ENCODE data around the gene ERRFI1.

The ERRFI1 gene

DNA sequence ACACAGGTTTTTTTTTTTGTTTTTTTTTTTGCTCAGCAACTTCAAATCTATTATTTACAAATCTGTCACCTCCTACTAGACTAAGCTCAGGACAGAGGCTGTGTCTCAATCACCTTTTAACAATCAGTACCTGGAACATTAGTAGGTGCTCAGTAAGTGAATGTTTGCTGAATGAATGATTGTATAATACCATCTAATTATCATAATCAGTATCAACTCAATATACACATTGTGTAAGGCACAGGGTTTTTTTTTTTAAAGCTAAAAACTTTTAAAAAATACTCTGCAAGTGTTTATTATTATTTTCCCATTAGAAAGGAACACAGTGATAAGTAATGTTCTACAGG is 9.2 kb downstream of the ERRFI1 start:
- Mint-ChIP-seq H3K27ac (no peak overlapping the region), H3K36me3 (ENCODE audit: low read depth) (no peaks in the 10 kb centered on the region), H3K9me3 (no peaks in the 10 kb centered on the region), H3K27me3 (peaks cover 37% of the 10 kb centered on the region), H3K4me3 (no peak overlapping the region), H3K4me1 (ENCODE audit: low read depth) (no peaks in the 10 kb centered on the region)

DNA sequence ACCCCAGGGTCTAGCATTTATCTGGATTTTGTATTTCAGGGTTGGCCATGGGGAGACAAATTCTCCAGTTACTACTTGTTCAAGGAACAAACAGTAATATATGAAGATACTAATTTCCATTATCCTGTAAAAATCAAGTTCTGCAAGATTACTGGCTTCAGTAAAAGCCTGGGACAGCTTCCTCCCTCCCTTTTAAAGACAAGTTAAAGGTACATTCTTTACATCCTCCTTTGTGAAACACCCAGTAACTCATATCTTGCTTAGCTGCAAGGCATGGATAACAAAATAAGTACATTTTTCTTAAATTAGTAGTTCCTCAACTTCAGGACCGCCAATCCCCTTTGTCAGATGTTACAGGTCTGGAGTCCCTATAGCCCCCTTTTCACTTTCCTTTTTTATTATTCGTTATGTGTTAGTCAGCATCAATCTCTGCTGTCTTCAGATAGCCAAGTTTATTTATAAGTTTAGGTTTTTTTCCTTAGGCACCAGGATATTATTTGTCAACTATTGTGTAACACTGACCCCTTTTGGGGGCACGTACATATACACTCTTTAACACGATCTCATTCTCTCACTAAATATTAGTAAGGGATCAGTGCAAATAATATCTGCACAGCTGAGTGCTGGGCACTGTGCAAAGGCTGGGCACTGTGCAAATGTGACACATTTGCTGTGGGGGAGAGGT is 9.8 kb downstream of the ERRFI1 start:
- no peaks in the 10 kb centered on the region for H3K36me3 Mint-ChIP-seq (ENCODE audit: low read depth)
- peaks cover 37% of the 10 kb centered on the region for H3K27me3 Mint-ChIP-seq
- H3K27ac Mint-ChIP-seq: no peak overlapping the region
- H3K9me3 Mint-ChIP-seq: no peaks in the 10 kb centered on the region
- H3K4me1 Mint-ChIP-seq (ENCODE audit: low read depth): no peaks in the 10 kb centered on the region
- H3K4me3 Mint-ChIP-seq: no peak overlapping the region

DNA sequence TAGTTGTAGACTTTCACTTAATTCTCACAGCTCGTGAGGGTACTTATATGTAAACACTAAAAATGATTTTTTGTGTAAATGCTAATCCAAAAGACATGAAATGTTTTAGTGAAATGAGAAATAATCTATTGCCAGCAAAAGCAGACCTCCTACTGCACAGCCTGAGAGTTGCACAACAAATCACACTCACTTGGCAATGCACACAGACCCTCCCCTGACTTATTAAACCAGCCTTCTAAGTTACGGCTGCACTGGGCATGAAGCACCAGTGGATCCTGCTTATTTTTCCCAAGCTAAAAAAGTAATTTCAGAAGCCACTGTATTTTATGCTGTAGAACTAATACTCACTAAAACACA is 10.3 kb downstream of the ERRFI1 start:
- Mint-ChIP-seq H3K27ac (no peak overlapping the region), H3K4me3 (no peak overlapping the region), H3K4me1 (ENCODE audit: low read depth) (no peaks in the 10 kb centered on the region), H3K9me3 (no peaks in the 10 kb centered on the region), H3K36me3 (ENCODE audit: low read depth) (no peaks in the 10 kb centered on the region), H3K27me3 (peaks cover 34% of the 10 kb centered on the region)

DNA sequence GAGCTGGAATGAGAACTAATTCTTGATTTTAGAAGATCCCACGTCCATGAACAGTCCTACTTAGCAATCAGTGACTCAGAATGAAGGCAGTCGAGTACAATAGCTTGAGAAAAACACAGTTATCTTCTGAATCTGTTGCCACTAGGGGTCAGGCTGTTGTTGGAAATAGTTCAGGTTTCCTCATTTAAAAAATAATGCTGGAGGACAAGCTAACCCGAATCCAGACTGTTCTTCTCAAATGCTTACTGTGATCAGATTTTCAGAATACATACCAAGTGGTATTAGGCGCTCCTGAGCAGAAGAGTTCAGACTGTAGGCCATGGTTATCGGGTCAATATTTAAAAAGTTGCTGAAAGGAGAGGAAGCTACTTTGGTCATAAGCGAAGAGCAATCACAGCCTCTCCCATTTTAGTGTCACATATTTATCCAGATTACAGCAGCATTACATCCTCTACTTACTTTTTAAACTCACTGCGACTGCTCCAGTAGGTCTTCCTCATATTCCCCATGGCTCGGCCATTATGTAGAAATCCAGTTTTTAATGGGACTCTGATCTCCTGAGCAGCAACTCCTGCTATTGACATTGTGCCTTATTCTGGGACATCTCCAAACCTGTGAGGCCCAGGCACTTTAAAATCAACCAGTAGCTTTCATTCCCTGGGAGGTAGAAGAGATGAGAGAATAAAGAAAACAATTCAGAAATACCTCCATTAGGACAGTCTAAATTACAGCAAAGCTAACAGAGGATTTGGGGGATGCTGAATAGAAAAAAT is 10.9 kb downstream of the ERRFI1 start:
- H3K4me1 Mint-ChIP-seq (ENCODE audit: low read depth): no peaks in the 10 kb centered on the region
- peaks cover 33% of the 10 kb centered on the region for H3K27me3 Mint-ChIP-seq
- H3K27ac Mint-ChIP-seq: no peak overlapping the region
- no peaks in the 10 kb centered on the region for H3K9me3 Mint-ChIP-seq
- H3K4me3 Mint-ChIP-seq: no peak overlapping the region
- H3K36me3 Mint-ChIP-seq (ENCODE audit: low read depth): no peaks in the 10 kb centered on the region

DNA sequence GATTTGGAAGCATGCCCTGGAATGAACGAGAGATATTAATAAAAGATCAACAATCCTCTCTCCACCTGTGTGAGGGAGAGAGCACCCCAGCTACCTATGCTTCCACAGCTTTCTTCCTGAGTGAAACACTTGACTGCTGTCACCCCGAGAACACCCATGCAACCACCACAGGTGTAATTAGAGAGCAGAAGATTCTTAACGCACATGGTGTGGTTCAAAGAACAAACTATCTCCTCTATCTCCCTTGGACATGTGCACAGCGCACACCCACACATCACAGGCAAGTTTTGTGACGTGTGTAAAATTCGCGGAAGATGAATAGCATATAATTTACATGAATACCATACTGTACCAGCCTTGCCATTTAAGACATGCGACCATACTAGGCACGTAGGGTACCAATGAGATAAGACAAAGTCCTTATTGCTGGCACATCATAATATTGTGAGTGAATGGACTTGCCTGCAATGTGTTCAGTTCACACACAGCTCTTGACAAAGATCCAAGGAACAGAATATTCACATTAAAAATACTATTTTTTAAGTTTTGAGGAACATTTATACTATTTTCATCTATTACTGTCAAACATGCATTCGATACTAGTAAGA is 11.6 kb downstream of the ERRFI1 start:
- Mint-ChIP-seq H3K36me3 (ENCODE audit: low read depth) (no peaks in the 10 kb centered on the region), H3K27ac (no peak overlapping the region), H3K27me3 (peaks cover 33% of the 10 kb centered on the region), H3K9me3 (no peaks in the 10 kb centered on the region), H3K4me3 (no peak overlapping the region), H3K4me1 (ENCODE audit: low read depth) (no peaks in the 10 kb centered on the region)

DNA sequence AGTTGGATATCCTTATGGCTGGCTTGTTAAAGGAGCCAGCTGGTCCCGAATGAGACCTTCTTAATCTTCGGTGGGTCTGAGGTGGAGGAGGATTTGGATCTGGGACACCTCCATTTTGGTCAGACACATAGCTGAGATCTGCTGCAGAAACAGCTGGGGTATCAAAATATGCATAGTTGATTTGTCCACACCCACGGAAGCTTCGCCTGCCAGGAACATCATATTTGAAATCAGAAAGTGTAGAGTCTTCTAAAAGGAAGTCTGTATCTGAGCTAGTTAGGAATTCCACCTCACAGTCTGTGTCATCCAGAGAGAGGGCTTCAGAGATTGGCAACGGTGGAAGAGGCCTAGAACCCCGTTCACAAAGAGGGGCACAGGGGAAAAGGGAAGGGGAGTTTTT is 12.3 kb downstream of the ERRFI1 start:
- H3K4me3 Mint-ChIP-seq: no peak overlapping the region
- H3K27me3 Mint-ChIP-seq: peaks cover 28% of the 10 kb centered on the region

DNA sequence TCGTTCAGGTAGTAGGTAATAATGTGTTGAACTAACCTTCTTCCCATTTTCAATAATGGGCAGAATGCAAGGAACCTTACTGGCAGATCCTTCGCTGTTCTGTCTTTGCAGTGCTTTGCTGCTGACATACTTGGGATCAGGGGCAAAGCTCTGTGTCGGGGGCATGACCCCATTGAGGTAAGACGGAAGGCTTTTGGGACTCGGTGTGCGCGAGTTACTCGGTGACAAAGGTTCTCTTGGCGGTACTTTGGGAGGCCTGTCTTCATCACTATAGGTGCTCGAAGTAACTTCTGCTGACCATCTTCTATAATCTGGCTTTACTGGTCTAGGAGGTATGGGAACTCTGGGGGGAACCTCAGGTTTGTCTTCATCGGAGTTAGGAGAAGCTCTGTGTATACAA is 12.7 kb downstream of the ERRFI1 start:
- no peaks in the 10 kb centered on the region for H3K4me1 Mint-ChIP-seq (ENCODE audit: low read depth)
- peaks cover 24% of the 10 kb centered on the region for H3K27me3 Mint-ChIP-seq
- H3K36me3 Mint-ChIP-seq (ENCODE audit: low read depth): no peaks in the 10 kb centered on the region
- no peak overlapping the region for H3K27ac Mint-ChIP-seq
- H3K4me3 Mint-ChIP-seq: no peak overlapping the region
- no peaks in the 10 kb centered on the region for H3K9me3 Mint-ChIP-seq

More for the DNA sequence above, 12.3 kb downstream of the ERRFI1 start:
- Mint-ChIP-seq H3K9me3 (no peaks in the 10 kb centered on the region), H3K36me3 (ENCODE audit: low read depth) (no peaks in the 10 kb centered on the region), H3K27ac (no peak overlapping the region), H3K4me1 (ENCODE audit: low read depth) (no peaks in the 10 kb centered on the region)

DNA sequence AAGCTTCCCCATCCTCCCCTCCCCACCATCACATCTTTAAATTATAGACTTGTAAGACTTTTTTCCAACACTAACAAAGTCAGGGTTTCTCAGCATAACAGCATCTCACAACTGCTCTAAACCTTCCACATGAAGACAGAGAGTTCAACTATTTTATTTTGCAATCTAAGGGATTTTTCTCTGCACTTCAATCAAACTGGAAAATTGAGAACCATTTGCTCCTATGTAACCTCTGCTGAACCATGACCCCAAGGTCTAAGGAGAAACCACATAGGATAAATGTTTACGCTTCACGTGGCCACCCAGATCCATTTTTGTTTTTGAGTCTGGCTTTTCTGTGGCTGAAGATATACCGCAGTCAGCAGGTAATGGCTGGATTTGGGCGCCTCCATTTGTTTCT is 13.2 kb downstream of the ERRFI1 start:
- Mint-ChIP-seq H3K27ac (no peak overlapping the region), H3K27me3 (peaks cover 19% of the 10 kb centered on the region), H3K4me1 (ENCODE audit: low read depth) (no peaks in the 10 kb centered on the region), H3K4me3 (no peak overlapping the region), H3K36me3 (ENCODE audit: low read depth) (no peaks in the 10 kb centered on the region), H3K9me3 (no peaks in the 10 kb centered on the region)

DNA sequence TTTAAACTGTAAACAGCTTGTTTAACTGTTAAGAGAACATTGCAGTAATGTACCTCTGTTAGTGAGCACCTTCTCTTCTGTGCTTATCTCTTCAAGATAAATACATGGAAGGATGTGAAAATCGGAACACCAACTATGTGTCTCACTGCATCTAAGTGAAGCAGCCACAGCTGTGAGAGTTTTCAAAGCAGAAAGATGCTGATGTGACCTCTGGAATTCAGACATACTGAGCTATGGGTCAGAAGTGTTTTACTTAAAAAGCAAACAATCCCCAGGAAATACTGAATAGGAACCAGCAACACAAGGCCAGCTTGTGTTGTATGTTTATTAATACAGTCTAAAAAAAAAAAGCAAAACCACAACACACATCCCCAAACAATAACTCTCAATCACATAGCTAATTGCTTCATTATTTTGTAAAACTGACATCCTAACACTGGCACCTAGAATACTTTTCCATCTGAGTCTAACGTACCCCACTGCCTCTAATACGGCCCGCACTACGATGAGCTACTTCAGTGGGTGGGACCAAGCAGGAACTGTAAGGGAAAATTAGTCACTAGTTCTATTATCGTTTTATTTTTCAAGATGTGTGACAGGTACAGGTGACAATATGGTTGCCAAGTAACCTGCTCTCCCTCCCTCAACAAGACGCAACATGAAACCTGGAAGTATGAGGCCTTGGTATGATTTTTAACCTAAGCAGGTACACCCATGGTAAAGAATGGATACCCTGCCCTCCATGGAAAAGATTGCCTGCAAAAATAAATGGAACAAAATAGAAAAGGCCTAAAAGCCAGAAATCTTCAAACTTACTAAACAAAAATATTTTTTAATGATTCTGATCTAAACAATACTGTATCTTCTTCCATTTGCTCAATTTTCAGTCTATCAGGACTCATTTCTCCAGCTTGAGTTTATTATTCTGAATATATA is 13.9 kb downstream of the ERRFI1 start:
- no peaks in the 10 kb centered on the region for H3K4me1 Mint-ChIP-seq (ENCODE audit: low read depth)
- no peak overlapping the region for H3K4me3 Mint-ChIP-seq
- peaks cover 12% of the 10 kb centered on the region for H3K27me3 Mint-ChIP-seq
- H3K9me3 Mint-ChIP-seq: no peaks in the 10 kb centered on the region
- H3K27ac Mint-ChIP-seq: no peak overlapping the region
- no peaks in the 10 kb centered on the region for H3K36me3 Mint-ChIP-seq (ENCODE audit: low read depth)

DNA sequence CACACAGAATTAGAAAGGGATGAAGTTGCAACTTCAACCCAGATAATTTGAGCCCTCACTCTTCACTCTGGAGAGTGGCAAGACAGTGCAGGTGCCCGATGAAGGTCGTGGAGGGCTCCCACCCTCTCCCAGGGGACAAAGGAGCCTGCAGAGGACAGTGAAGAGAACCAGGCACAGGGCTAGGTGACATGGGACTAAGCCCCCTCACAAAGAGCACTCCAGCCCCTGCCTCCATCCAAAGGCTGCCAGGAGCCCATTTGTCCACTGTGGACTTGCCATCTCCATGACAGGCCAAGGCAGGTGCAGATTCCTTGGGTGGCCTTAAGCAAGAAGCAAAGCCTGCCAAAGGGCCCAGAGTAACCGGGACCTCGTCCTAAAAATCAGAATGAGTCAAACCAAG is 15.1 kb downstream of the ERRFI1 start:
- H3K9me3 Mint-ChIP-seq: no peaks in the 10 kb centered on the region
- no peak overlapping the region for H3K27ac Mint-ChIP-seq
- no peaks in the 10 kb centered on the region for H3K36me3 Mint-ChIP-seq (ENCODE audit: low read depth)
- no peak overlapping the region for H3K4me3 Mint-ChIP-seq
- H3K4me1 Mint-ChIP-seq (ENCODE audit: low read depth): no peaks in the 10 kb centered on the region
- H3K27me3 Mint-ChIP-seq: peaks cover 3% of the 10 kb centered on the region

DNA sequence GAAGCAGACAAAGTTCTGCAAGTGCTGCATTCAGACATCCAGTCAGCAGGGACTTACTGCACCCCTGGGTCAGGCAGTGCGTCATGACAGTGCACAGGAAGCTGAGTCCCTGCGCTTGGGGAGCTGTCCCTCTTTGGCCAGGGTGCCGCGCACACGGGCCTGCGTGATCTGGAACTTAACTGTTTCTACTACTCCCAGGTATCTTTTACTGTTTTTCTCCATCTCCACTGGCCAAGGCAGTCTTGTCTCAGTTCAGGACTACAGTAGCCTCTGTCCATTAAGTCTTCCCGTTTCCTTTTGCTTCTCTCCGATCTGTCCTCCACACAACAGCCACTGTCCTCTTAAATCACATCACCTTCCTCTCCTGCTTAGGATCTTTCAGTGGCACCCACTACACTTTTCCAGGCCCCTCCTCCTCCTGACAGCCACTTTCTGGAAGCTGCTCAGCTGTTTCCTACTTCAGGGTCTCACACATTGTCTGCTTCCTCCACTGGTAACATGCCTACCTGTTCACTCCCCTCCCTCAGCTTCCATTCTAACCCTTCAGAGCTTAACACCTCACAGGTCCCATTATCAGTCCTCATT is 15.9 kb downstream of the ERRFI1 start:
- Mint-ChIP-seq H3K4me3 (no peak overlapping the region), H3K36me3 (ENCODE audit: low read depth) (no peaks in the 10 kb centered on the region)

DNA sequence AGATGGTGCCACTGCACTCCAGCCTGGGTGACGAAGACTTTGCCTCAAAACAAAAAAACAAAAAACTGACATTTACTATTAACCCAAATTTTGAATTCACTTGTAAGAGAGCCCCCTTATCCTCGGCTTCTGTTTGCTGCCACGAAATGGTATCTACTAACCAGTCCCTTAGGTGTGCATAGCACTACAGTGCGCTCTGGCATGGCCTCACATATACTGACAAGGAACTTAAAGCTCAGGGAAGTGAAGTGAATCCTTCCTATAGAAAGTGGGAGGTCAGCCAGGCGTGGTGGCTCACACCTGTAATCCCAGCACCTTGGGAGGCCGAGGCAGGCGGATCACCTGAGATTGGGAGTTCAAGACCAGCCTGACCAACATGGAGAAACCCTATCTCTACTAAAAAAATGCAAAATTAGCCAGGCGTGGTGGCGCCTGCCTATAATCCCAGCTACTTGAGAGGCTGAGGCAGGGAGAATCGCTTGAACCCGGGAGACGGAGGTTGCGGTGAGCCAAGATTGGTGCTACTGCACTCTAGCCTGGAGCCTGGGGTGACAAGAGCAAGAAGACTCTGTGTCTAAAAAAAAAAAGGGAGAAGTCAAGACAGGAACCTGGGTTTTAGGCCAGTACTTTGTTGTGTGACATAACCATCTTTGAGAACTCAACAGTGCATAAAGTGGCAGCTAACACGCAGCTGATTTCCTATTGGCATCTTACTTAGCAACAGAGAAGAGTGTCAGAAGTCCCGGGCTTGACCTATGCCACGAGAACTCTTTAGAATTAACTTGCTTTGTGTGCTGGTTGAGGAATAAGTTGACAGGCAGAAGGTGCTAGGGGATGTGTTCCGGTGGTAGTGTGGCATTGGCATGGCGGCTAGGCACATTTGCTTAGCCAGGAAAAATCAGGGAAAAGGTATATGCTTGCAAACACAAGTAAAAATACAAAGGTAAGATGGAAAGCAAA is 16.8 kb downstream of the ERRFI1 start:
- Mint-ChIP-seq H3K27me3 (no peaks in the 10 kb centered on the region), H3K27ac (no peak overlapping the region)

More for the DNA sequence above, 15.9 kb downstream of the ERRFI1 start:
- no peaks in the 10 kb centered on the region for H3K4me1 Mint-ChIP-seq (ENCODE audit: low read depth)
- no peak overlapping the region for H3K27ac Mint-ChIP-seq
- H3K27me3 Mint-ChIP-seq: no peaks in the 10 kb centered on the region
- H3K9me3 Mint-ChIP-seq: no peaks in the 10 kb centered on the region

DNA sequence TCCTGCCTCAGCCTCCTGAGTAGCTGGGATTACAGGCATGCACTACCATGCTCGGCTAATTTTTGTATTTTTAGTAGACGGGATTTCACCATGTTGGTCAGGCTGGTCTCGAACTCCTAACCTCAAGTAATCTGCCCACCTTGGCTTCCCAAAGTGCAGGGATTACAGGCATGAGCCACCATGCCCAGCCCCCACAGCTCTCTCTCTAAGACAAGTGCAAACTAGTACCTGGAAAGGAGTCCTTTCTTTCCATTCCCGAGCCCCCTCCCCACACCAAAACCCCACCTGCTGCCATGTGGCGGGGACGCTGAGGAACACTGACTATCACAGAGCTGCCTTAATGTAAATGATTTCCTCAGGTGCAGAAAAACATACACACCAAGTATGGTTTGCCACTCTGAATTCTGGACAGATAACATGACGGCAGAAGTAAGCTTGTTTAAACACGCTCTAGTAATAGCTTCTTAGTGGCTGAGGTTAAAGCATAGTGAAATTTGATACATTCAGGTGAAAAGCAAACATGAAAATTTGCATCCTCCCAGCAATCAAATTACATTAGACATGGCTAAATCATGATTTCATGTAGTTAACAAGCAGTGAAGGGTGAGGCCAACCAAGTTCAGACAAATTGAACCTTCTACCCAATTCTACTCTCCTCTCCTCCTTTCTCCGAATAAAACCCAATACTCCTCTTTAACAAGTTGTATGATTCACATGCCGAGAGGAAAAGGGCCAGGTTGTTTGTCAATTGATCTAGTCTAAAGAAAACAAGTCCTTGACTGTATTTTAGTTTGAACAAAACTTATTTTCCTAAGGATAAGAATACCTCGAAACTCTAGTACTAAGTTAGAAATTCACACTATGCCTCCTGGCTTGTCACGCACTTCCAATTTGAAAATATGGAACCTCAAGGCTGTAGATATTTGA is 19.8 kb downstream of the ERRFI1 start:
- H3K9me3 Mint-ChIP-seq: no peaks in the 10 kb centered on the region
- no peaks in the 10 kb centered on the region for H3K4me1 Mint-ChIP-seq (ENCODE audit: low read depth)
- no peak overlapping the region for H3K27ac Mint-ChIP-seq
- no peaks in the 10 kb centered on the region for H3K27me3 Mint-ChIP-seq
- peaks cover 17% of the 10 kb centered on the region for H3K36me3 Mint-ChIP-seq (ENCODE audit: low read depth)
- no peak overlapping the region for H3K4me3 Mint-ChIP-seq

More for the DNA sequence above, 16.8 kb downstream of the ERRFI1 start:
- Mint-ChIP-seq H3K4me3 (no peak overlapping the region), H3K9me3 (no peaks in the 10 kb centered on the region), H3K4me1 (ENCODE audit: low read depth) (no peaks in the 10 kb centered on the region), H3K36me3 (ENCODE audit: low read depth) (peaks cover 6% of the 10 kb centered on the region)
